Endothelial cell of hepatic sinusoid (primary cell): ENCODE results near the gene ST3GAL4.

Experiments
- in situ Hi-C: cut with HindIII; loops from 2 replicates; pipeline ENCODE4 v1.10.0; 2017; ENCODE audit warnings: low sequenced_read_pairs

Gene ST3GAL4

DNA sequence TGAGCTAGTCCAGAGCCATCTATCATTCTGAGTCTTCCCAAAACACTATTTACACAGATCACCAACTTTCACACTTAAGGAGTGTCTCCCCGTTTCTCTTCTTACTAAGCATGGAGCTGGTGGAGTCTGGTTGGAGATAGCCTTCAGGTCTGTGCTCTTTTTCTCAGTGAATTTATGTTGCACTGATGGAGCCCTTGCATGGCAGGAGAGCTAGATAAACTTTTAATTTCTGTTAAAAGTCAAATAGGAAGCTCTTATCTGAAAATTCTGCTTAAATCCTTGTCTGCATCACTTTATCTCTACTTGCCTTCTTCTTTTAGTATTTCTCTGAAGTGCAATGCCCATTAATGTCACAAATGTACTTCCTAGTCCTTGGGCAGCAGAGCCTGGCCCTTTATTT, 63.4 kb downstream of the ST3GAL4 start:
- in situ Hi-C loops = no loop called here

DNA sequence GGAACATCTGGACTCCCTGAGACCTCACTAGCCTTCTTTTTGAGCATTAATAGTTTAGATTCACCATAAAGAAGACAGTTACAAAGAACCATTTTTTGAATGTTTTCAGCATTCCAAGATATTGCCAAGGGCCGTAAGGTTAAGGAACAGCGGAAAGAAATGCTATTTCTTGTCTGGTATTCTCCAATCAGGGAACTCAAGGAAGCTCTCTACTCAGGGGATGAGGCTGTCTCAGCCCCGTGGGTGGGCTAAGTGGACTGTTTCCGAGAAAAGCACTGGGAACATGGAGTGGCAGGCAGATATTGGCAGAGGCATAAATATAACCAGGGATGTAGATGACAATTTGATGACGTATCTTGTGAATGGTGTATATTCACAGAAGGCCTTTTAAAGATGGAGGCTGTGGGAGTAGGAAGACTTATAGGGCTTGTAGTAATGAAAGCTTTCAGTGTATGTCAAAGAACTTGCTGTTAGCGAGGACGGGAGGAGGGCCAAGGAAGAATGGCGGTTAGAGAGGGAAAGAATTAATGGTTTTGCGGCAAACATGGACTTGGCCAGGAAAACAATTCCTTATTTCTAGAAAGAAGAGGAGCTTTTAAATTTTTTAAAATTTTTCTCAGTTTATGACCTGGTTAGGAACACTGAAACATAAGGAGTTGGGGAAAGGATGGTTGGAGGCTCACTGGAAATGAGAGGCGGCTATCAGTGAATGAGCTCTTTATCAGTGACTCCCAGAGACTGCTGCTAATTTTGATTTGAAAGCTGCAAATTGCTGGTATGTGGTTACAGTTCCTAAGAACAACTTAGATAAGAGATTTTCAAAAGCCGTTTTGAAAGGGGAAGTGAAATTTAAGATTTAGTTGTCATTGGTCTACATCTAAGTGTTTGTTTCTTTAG, 64.6 kb downstream of the ST3GAL4 start:
- in situ Hi-C loops = no loop called here

DNA sequence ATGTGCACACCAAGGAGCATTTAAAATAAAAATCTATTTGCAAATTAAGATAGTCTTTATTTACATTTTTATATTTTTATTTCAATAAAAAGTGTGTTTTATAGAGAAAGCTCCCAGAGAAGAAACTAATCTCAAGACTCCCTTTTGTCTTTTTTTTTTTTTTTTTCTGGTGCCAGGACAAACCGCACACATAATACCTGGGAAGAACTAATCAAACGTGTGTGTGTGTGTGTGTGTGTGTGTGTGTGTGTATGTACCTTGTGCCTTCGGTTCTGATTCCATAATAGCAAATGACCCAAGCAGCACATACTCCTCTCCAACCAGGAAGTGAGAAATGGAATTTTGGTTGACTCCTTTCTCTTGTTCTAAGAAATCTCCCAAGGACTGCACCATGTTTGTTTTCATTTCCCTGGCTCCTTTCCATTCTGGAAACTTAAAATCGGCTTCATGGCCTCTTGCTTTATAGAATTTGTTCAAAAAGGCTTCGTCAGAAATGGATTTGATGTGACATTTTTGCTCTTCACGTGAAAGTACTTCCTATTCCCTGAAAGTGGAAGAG, 65.3 kb downstream of the ST3GAL4 start:
- in situ Hi-C loops = no loop called here

DNA sequence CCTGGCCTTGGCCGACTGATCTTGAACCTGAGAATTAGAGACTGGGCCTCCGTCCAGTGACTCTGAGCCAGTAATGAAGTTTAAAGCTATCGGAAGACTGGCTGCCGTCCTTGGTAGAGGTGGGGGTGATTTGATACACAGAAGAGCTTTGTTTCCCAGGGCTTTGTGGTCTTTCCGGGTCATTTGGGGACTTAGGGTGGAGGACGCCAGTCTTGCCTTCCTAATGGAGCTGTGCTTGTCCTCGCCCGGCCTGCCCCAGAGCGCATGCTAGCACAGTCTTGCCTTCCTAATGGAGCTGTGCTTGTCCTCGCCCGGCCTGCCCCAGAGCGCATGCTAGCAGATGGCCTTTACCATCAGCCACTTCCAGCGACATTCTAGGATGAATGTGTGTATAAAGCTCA, 65.8 kb downstream of the ST3GAL4 start:
- in situ Hi-C loops = no loop called here

DNA sequence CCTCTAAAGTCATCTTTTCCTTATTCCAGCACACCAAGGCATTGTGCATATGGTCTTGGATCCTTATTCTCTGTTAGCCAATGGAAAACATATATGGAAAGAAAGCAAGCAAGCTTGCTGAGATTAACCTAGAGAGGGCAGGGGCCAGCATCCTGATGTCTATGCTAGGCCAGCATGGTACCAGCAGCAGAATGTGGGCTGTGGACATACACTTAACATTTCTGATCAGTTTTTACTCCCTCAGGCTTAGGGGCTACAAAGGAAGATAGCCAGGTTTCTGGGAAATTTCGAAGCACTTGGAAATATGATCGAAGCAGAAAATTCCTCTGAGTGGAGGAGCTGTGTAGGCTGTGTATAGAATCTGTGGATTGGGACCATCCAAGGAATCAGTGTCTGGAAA, 67.0 kb downstream of the ST3GAL4 start:
- in situ Hi-C loops = no loop called here

DNA sequence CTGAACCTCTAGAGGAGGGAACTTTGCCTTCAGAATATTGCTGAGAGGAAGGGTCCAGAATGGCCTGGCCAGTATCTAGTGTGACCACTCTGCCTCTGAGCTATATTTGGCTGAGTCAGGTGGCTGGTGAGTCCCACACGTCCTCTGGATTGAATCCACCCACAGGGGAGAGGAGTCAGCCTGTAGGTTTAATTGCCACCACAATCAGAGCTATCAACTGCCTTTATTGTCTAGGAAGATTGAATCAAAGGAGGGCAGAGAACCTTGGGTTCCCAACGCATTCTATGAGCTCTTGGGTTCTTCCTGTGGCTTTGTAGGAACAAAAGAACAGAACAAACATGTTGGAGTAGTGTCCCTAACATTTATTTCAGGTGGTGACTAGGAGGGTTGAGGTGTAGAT, 67.7 kb downstream of the ST3GAL4 start:
- in situ Hi-C loops = no loop called here

DNA sequence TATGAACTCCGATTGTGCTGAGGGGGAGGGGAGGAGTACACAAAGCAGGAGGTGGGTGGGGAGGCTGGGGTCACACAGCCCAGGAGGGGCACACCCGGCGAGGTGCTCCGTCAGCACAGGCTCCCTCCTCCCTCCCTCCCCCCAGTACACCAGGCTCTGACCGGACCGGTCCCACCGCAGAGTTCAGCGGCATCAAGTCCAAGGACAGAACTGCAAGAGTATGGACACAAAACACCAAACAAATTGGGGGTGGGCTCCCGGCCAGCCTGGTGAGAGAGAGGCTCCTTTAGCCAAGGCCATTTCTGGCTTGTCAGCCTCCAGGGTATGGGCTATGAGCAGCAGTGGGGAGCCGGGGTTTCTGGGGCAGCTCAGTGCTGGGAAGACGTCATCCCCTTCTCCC, 68.3 kb downstream of the ST3GAL4 start:
- in situ Hi-C loops = no loop called here

DNA sequence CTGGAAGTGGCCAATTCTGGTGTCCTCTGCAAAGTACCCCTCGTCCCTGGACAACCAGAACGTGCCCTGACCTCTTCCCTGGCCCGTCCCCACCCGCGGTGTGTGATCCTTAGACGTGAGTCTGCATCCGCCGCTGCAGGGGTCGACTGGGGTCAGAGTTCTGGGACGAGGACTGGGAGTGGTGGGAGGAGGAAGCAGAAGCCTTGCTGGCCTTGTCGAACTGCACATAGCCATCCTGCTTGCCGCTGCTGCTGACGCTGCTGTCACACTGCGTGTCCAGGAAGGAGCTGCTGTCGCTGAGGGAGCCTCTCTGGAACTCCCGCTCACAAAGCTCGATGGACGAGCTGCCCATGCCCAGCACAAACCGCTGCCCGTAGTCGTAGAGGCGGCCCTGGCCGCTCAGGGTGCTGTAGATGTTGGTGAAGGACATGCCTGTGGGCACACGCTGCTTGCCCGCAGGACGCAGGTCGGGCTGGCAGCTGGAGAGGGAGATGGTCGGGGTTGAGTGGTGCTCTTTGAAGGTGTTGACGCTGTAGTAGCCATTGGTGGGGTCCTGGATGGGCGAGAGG, 69.1 kb downstream of the ST3GAL4 start:
- in situ Hi-C loops = loop anchor here (5.0 kb wide), 2 partner anchors 43 to 62 kb away; no protein-coding TSS in a partner anchor

DNA sequence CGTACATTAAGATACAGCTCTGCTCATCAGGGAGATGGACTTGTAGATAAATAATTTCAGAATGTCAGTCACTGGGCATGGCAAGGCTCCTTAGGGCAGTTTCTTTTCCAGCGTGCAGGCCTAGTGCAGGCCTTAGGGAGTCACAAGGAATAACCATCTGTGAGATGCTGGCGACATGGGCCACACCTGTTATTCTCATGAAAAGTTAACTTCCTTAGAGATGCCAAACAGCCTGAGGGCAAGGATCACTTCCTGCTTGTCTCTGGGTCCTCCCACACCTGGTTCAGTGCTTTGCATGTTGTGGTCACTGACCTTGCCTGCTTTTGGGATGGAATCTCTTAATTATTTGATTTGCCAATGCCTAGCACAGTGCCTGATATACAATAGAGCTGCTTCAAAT, 70.6 kb downstream of the ST3GAL4 start:
- in situ Hi-C loops = loop anchor here (5.0 kb wide), 2 partner anchors 41 to 64 kb away; no protein-coding TSS in a partner anchor

DNA sequence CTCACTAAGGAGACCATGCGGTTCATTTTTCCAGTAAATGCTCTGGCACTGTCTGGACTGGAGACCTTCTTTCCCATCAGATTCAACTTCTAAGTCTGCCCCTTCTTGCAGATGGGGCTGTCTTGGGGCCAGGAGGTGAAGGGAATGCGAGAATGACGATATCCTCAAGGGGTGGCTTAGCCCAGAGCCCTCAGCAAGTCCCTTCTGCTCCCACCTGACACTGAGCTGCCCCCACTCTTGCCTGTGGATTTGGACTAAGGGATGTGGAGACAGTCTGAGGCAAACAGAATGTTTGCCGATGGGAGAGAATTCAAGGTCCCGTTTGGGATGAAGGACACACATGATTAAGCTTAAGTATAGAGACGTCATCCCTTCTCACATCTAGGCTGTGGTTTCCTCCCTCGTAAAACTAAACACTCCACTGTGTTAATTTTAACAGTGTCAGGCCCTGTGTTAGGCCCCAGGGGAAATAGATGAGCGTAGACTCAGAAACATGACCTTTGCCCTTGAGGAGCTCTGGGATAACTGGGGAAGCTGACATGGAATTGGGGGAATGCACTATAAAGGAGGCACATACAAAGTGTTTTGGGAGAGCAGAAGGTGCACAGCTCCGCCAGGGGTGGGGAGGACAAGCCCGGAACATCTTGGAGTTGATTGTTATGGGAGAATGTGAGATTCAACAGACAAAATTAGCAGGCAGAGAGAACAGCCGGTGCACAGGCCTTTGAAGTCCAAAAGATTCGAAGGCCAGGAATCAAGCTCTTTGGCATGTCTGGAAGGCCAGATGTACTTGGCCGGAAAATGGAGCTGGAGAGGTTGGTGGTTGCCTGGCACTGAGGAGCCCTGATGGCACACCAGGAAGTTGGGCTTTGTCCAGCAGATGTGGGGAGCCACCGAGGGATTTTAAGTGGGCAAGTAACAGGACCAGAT, 71.6 kb downstream of the ST3GAL4 start:
- in situ Hi-C loops = loop anchor here (5.0 kb wide), 2 partner anchors 40 to 65 kb away; no protein-coding TSS in a partner anchor

DNA sequence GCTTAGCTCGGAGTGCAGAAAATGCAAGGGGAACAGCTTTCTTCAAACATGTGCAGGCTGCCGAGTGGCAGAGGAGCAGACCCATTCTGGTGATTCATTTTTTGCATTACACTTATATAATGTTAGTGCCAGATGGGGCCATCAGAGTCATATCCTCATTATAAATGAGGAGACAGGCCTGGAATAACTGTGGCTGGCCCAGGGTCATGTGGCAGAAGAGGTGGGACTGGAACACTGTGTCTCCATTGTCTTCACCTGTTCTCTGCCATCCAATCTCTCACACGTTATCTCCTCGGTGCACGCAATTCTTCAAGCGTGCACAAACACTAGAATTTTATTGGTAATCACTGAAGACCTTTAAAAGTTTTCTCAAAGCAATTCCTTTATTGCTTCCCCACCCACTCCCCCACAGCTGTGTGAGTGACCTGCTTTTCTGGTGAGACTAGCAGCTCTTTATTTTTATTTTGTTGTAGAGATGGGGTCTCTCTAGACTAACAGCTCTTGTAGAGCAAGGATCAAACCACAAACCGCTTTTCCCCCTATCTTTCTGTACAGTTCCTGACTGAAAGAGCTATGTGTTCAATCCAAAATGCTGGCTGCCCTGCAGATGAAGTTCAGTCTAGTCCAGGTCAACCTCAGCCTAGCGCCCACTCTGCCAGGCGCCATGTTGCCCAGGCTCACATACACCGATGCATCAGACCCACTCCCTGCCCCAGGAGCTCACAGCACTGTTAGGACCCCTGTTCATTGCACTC, 75.3 kb downstream of the ST3GAL4 start:
- in situ Hi-C loops = no loop called here

DNA sequence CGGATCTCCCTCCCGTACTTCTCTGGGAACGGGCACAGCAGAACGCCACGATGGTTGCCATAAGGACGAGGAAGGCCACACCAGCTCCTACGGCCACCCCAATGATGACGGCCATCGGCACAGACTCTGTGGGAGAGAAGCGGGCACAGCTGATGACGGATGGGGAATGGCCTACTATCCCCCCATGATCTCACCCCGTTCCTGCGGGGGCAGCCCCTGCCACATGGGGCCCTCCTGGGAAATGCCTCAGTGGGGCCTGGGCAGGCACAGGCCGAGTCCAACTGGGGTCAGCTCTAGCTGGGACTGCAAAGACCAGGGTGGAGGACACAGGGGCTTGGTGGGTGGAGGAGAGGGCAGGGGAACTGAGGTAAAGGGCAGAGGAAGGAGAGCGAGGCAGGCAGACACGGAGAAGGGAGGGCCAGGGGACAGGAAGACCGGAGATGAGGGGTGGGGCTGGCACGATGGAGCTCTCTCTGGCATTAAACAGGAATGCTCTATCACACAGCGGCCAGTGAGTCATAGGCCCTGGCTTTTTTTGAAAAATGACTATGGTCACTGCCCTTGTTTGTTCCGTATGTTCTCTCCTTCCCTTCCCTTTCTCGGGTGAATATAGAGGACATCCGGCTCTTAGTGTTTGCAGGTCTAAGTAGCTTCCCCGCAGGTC, 76.0 kb downstream of the ST3GAL4 start:
- in situ Hi-C loops = no loop called here

DNA sequence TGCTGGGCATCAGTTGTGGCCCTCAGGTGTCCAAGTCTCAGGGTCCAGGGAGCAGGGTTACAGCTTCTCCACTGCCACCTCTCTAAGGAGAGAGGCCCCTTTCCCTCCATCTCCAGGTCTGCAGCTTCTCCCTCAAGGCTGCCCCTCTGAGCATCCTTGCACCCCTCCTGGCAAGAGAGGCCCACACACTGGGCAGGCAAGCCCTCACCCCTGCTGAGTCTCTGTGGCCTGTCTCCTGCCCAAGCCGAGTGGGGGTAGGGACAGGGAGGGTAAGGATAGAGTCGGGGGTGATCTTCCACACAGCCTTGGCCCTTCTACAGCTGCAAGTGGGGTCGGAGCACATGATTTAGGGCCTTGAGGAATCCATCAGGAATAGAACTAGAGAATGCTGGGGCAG, 76.6 kb downstream of the ST3GAL4 start:
- in situ Hi-C loops = no loop called here

DNA sequence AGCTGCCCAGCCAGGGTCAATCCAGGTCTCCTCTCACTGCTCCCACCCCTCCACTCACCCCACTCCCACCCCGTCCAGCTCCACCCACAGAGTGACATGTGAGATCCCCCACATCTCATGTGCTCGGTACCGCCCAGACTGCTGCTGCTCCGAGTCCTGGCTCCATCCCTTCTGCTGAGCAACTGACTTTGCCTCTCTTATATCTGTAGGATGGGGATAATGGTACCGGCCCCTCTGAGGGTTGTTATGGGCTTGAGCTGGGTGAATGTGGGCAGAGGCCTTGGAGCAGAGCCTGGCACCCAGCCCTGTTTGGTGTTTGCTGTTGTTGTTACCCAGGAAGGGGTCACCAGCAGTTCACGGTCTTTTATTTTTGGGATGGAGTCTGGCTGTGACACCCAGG, 77.0 kb downstream of the ST3GAL4 start:
- in situ Hi-C loops = no loop called here

DNA sequence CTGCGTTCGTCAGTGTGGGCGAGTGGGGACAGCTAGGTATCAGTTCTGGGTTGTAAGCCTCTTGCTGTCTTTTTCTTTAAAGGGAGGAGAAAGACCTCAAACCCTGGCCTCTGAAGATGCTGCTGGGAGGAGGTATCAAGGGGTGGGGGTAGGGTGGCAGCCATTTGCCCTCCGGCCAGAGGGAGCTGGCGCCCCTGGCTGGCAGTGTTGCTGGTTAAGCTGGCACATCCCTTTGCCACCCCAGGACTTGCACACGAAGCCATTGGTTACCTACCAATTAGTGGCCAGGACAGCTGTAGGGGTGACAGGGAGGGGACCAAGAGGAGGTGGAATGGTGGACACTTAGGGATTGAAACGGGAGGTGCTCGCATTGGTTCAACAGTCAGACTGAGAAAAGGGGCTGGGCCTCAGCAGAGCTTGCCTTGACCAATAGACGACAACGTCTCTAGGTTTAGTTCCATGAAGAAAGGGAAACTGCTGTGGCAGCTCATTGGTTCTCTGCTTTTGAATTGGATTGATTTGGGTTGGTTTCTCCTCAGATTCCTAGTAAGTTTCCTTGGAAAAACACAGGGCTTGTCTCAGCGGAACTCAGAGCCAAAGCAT, 77.9 kb downstream of the ST3GAL4 start:
- in situ Hi-C loops = no loop called here

DNA sequence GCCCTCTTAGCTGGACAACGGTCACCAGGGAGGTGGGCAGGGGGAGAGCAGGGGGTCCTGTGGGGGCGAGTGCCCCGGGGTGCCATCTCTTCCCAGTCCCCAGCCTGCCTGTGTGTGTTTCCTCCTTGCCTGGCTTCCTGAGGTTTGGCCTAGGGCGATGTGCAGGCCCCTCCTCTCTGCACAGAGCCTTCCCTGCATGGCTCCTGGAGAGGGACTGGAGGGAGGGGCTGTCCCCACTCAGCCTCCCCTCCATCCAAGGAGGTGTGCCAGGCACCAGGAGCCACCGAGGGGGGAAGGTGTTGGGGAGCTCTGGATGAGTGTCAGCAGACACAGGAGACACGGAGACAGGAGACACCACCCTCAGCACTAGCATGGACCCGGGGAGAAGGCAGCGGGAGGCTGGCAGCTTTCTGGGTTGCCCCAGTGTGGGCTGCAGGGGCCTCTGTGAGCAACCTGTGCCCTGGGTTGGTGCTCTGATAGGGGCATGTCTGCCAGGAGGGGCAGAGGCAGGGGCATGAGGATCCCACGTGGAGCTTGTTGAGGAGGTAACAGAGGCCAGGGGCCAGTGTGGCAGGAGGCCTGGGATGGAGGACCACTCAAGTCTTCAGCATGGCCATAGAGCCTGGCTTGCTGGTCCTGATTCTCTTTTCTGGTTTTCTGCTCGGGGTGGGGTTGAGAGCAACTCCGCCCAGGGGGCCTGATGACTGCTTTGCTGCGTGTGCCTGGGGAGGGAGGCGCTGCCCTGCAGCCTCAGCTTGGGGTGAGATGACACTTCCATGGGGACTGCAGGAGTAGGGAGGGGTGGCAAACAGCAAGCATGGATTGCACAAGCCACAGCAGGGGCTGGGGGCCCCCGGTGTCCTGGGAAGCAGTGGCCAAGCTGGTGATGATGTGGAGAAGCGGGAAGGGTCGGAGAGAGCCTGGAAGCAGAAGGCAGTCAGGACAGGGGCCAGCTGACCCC, 78.8 kb downstream of the ST3GAL4 start:
- in situ Hi-C loops = no loop called here

DNA sequence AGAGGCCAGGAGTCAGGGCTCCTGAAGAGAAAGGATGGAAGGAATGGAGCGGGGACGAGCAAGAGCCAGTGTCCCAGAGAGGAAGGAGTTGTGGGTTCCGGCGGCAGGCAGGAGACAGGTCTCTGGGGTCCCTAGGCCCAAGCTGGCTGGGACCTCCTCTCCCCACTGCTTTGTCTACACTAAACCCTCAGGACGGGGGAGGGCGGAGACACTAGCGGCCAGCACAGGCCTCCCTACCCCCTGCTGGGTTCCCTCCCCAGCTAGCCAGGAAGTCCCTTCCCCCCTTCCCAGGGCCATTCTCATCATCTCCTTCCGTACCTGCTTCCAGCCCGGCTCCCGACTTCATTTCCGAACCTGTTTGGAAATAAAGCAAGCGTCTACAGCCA, 79.5 kb downstream of the ST3GAL4 start:
- in situ Hi-C loops = no loop called here

DNA sequence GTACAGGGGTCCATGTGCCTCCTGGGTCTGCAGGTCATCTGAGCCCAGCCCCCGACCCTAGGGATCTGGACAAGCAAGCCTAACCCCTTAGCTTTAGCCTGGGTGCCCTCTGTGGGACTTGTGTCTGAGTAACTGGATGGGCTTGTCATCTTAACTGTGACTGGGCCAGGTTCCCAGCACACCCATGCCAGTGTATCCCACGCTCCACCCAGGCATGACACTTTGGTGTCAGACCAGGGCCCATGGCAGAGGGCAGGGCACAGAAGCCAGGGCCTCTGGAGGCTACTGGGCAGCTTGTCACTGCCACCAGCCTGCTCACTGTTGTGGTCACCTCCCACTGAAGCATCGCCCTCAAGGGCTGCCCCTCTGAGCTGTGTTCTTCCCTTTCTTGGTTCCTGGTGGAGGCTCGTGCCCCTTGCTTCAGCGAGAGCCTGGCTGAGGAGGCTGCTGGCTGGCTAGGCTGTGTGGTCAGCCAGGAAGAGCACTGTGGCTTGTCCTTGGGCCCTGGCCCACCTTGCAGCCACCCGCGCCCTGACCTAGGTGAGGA, 80.8 kb downstream of the ST3GAL4 start:
- in situ Hi-C loops = no loop called here
